Endothelial cell of umbilical vein (primary cell): Measurements from ENCODE around the gene B3GALT6.

Experiments
- CTCF ChIP-seq, 2 donors: IDR thresholded peaks; 1 replicate in 1 of 2; 2 replicates in 1 of 2; pipeline ENCODE4 v1.5.1; 2011; ENCODE audit warnings: low read length in 2 of 2, mild to moderate bottlenecking in 2 of 2, moderate library complexity in 2 of 2, control low read depth in 1 of 2, inconsistent platforms in 1 of 2, low read depth in 1 of 2; ENCODE audit not compliant: insufficient read depth in 1 of 2; ENCODE audit errors: extremely low read depth in 1 of 2
- MAX ChIP-seq: IDR thresholded peaks from 2 replicates; pipeline ENCODE4 v1.6.1; 2011; ENCODE audit not compliant: insufficient read depth, insufficient read length

- TF ChIP-seq MAX: no peak
- TF ChIP-seq CTCF (IDR thresholded peaks at IDR 0.05; ENCODE audit: extremely low read depth in 1 of 2, insufficient read depth in 1 of 2, low read depth in 1 of 2, low read length in 2 of 2): no peak
Observed at GRCh38 chr1:1234180-1234808, 2.3 kb downstream of the B3GALT6 start.
